ENCODE measurements around the gene OR12D3.

- TF ChIP-seq CTCF (IDR thresholded peaks at IDR 0.05): no peak
- no peak for TF ChIP-seq POLR2A (IDR thresholded peaks at IDR 0.05)
Observed at GRCh38 chr6:29336269-29336668, 38.8 kb downstream of the OR12D3 start.
